Stimulated activated CD4-positive, alpha-beta T cell treated with anti-CD3 and anti-CD28 coated beads, TNF-alpha, amount 100 ng/mL, for 24 hours (primary cell): ENCODE measurements around the gene PSKH1.
"Not testable (repeated sequence)": the region's sequence is repeated elsewhere in the genome, so short reads cannot be mapped to it uniquely, and the experiment has no call there.

Experiments
- DNase-seq, 3 experiments: peaks; one replicate each; pipeline ENCODE4 v3.0.0-alpha.2; 2020; ENCODE audit warnings: low read depth in 3 of 3

Gene PSKH1

GRCh38 chr16:67959536-67960329 is 66.7 kb downstream of the PSKH1 start:
- no peak for DNase-seq

GRCh38 chr16:67961551-67961957 is 68.5 kb downstream of the PSKH1 start:
- DNase-seq: no peak

DNA sequence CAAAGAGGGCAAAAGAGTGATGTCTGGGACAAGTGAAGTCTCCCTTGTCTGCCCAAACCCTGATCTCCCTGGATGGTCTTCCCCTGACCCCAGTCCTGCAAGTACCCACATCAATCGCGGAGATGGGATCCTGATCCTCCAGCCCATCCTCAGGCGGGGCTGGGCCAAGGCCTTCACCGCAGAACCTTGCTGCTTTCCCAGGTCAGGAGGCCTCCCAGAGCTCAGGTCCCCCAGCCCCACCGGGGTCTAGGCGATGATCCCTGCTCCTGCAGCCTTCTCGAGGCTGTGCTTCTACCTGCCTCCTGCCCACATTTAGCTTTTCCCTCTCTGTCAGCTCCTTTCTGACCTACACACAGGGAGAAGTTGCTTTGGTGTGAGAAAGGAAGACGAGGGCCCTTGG is 69.1 kb downstream of the PSKH1 start:
- DNase-seq: no peak

DNA sequence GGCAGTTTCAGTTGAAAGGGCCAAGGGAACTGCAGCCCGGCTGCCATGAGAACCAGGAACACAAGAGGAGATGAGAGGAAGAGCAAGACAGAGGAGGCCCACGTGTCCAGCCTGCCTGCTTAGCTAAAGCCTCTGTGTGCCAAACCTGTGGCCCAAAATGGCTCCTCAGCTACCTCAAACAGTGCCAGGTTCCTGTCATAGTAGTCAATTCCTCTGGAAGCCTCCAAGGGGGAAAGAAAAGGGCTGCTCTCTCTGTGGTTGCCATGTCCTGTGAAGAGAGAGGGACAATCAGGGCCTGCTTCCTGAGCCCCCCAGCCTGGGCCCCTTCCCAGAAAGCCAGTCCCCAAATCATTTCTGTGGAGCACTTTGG is 70.2 kb downstream of the PSKH1 start:
- DNase-seq: no peak

DNA sequence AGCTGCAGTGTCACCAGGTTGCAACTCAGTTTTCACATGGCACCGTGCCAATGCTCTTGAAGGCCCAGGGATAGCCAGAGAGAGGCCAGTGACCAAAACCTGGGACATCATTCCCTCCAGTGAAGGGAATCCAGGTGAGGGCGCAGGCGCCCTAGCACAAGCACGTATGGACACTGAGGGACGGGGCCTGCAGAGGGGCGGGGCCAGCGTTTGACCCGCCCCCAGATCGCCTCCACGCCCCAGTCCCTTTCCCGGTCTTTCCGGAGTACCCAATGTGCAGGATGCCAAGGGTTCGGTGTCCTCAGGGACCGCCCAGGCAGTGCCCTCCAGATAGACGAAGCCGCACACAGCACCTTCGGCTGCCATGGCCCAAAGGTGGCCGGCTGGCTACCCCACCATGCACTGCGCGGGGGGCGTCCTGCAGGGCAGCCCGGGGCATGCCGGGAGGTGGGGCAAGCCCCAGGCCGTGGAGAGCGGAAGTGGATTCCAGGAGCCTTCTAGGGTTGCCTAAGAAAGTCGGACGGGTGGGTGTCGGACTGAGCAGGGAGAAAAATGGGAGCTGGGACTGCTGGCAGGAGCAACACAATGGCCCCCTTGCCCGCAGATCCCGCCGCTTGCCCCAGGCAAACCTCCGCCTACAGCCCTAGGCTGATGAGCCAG is 70.7 kb downstream of the PSKH1 start:
- DNase-seq: no peak

DNA sequence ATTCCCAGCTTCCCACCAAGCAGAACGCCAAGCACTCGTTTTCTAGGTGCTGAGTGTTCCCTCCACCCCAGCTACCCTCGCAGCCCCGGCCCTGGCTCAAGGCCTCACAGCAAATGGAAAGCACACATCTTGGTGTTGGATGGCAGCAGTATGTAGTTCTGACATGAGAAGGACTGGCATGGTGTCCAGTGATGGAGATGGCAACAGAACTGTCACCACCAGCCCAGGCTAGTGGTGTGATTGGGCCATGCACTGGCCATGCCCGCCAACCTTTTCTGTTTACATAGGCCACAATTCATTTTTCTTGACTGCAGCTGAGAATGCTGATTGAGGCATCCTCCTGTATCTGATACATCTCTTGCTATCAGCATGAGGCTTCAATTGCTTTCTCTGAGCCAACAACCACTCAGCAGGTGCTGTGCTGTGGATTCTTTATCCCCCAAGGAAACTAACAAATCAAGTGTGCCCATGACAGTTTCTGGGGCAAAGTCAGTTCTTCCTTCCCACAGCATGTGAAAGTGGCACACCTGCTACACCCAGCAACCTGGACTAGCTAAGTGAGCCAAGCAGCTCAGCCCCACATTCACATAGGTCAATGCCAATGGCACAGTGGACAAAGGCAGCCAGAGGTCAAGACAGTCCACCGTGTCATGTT is 71.5 kb downstream of the PSKH1 start:
- no peak for DNase-seq

- no peak for DNase-seq
Observed at GRCh38 chr16:67965668-67966548, 72.9 kb downstream of the PSKH1 start.

DNA sequence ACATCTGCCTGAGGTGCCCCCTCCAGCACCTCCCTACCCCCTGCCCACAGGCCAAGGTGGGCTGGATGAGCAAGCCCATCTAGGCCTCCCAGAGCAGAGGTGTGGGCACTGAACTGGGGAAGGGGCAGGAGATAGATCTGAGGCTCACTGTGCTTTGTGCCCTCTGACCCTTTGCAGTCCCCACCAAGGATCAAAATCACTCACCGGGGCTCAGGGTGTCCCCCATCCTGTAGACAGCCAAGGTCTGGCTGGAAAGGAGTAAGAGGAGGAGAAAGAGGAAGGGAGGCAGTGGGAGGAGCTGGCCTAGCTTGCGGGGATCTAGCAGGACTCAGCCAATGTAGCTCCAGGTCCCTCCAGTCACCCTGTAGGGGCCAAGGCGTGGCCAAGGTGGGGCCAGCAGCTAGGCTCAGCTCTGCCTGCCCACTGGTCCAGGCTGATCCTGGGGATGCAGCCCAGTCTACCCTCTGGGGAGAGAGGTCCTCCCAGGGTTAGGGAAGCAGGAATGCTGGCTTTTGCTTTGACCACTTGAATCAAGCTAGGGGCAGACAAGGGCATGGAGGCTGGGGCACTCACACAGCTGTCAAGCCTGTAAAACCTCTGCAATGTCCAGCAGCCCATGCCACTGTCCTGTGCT is 73.6 kb downstream of the PSKH1 start:
- no peak for DNase-seq

DNA sequence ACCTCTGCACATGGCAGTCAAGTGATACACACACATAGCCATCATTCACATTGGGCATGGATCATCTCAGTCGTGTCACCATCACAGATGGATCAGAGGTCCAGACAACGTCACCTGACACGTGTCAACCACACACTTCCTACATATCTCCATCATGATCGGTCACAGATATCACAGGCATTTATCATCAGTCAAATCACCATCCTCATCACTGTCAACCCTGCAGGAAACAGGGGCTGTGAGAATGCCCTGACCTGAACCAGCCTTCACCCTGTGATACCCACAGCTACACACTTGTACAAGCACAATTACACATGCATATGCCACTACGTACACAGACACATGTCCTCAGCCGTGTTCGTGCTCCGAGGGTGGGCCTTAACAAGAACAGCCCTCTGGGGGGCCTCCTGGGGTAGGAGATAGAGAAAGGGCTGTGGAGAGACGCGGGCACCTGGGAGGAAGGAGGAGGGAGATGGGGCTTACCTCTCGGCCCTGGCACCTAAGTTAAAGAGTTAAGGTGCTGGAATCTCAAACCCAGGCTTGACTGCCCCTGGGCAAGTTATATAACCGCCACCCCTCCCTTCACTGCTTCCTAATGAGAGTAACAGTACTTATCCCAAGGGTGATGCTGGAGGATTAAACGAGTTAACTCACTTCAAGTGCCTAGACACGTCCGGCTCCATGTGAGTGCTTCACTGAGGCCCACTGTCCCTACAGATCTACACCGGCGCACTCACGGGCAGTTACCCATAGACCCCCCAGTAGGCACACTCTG is 74.3 kb downstream of the PSKH1 start:
- no peak for DNase-seq

GRCh38 chr16:67967958-67968399 is 74.9 kb downstream of the PSKH1 start:
- DNase-seq: peak in 1 of 3 experiments; percentile 39

GRCh38 chr16:67968400-67969253 is 75.6 kb downstream of the PSKH1 start, which contains the start of gene SLC12A4:
Gene SLC12A4, minus strand, starts transcription at chr16:67968637. Its CDS starts 84 bp downstream, at chr16:67968553.
- DNase-seq: peak; percentile 68 to 91 (median 80)

DNA sequence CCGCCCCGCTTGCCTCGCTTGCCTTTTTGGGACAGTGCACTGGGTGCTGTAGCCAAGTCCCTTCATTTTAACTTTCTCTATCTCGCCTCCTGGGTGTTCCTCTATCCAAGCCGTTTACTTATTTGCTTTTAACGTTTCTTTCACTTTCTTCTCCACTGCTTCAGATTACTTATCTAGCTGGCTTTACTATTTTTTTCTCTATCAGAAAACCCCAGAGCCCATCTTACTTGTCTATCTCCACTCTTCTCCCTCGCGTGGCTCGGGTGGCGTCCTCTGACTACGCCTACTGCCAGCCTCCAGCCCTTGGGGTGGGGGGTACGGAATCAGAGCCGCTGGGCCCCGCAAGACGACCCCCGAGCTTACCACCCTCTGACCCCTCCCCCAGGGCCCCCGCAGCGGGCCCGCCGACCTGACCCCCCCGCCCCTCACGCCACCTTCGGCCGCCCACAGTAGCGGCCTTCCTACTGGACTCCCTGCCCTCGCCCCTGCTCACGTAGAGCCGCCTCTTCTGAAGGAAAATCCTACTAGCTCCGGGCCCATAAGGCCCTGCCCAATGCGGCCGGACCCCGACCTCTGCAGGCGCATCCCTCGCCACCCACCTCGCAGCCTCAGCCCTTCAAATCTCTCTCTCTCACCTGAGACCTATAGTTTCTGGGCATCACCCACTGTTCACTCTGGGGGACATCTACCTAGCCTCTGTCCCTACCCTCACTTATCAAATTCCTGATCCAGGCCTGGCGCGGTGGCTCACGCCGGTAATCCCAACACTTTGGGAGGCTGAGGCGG is 76.4 kb downstream of the PSKH1 start:
- DNase-seq: no peak

GRCh38 chr16:67971111-67971510 is 78.1 kb downstream of the PSKH1 start:
- DNase-seq: no peak

DNA sequence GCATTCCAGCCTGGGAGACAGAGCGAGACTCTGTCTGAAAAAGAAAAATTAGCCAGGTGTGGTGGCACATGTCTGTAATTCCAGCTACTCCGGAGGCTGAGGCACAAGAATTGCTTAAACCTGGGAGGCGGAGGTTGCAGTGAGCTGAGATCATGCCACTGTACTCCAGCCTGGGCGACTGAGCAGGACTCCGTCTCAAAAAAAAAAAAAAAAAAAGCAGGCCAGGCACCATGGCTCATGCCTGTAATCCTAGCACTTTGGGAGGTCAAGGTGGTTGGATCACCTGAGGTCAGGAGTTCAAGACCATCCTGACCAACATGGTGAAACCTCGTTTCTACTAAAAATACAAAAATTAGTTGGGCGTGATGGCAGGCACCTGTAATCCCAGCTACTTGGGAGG is 79.2 kb downstream of the PSKH1 start:
- not testable (repeated sequence) for DNase-seq

- no peak for DNase-seq
Observed at GRCh38 chr16:67975321-67976105, 82.5 kb downstream of the PSKH1 start.

- no peak for DNase-seq
Observed at GRCh38 chr16:67976205-67976604, 83.2 kb downstream of the PSKH1 start.

GRCh38 chr16:67977005-67977404 is 84.0 kb downstream of the PSKH1 start:
- DNase-seq: no peak
